ENCODE data around the gene TOR1AIP1.
"Not testable (repeated sequence)": the region's sequence is repeated elsewhere in the genome, so short reads cannot be mapped to it uniquely, and the experiment has no call there.

Gene TOR1AIP1

GRCh38 chr1:179938752-179939151, 56.7 kb downstream of the TOR1AIP1 start:
- DNase-seq, result no peak

GRCh38 chr1:179939941-179940340, 57.9 kb downstream of the TOR1AIP1 start:
- no peak for DNase-seq

GRCh38 chr1:179941454-179941853, 59.4 kb downstream of the TOR1AIP1 start:
- DNase-seq, result no peak

- DNase-seq, result no peak
Observed at GRCh38 chr1:179950651-179951050, 68.6 kb downstream of the TOR1AIP1 start.

GRCh38 chr1:179951383-179952144, 69.5 kb downstream of the TOR1AIP1 start:
- no peak for DNase-seq

- no peak for DNase-seq
Observed at GRCh38 chr1:179952186-179952585, 70.1 kb downstream of the TOR1AIP1 start.

GRCh38 chr1:179953974-179954492, 71.9 kb downstream of the TOR1AIP1 start:
- peak; percentile 78 for DNase-seq

- peak; percentile 100 for DNase-seq
Observed at GRCh38 chr1:179954493-179955286, 72.6 kb downstream of the TOR1AIP1 start, which contains the start of gene CEP350. Gene CEP350 (plus strand): TSS chr1:179954810. CDS start chr1:179986182, 31,372 bp downstream.

GRCh38 chr1:179955287-179955680, 73.2 kb downstream of the TOR1AIP1 start:
- DNase-seq, result peak; percentile 53

- DNase-seq, result no peak
Observed at GRCh38 chr1:179955731-179956130, 73.6 kb downstream of the TOR1AIP1 start.

GRCh38 chr1:179958359-179958758, 76.3 kb downstream of the TOR1AIP1 start:
- DNase-seq, result no peak

- not testable (repeated sequence) for DNase-seq
Observed at GRCh38 chr1:179962168-179962567, 80.1 kb downstream of the TOR1AIP1 start.

GRCh38 chr1:179966551-179966950, 84.5 kb downstream of the TOR1AIP1 start:
- DNase-seq, result no peak

- DNase-seq, result no peak
Observed at GRCh38 chr1:179968284-179968993, 86.4 kb downstream of the TOR1AIP1 start.

- no peak for DNase-seq
Observed at GRCh38 chr1:179968994-179969919, 87.2 kb downstream of the TOR1AIP1 start.

Data from NCI-H1092 treated with DMSO at 0.1 percent for 48 hours (cell line).